ENCODE results near the gene SLIT1.

Gene SLIT1

GRCh38 chr10:97159646-97160305 lies 26.0 kb downstream of the SLIT1 start:
- Histone ChIP-seq H3K27me3 (ENCODE audit: control insufficient read depth, insufficient read depth, low read length) (no peaks in the 10 kb centered on the region), H3K9me3 (ENCODE audit: control insufficient read depth, insufficient read depth, low read length) (no peaks in the 10 kb centered on the region), H3K36me3 (ENCODE audit: control insufficient read depth, insufficient read depth, low read length) (no peaks in the 10 kb centered on the region), H3K4me3 (ENCODE audit: low read length) (no peak overlapping the region), H3K4me1 (ENCODE audit: control insufficient read depth, insufficient read depth, low read length) (peaks cover 1% of the 10 kb centered on the region; the same call in 1 of the 2 replicates), H3K27ac (ENCODE audit: low read length) (no peak overlapping the region)
- DNase-seq (ENCODE audit: low read depth, low spot score), result no peak
- WGBS (ENCODE audit: insufficient coverage, insufficient read length), result no CpG with 5 or more reads among the region's 10 CpGs

DNA sequence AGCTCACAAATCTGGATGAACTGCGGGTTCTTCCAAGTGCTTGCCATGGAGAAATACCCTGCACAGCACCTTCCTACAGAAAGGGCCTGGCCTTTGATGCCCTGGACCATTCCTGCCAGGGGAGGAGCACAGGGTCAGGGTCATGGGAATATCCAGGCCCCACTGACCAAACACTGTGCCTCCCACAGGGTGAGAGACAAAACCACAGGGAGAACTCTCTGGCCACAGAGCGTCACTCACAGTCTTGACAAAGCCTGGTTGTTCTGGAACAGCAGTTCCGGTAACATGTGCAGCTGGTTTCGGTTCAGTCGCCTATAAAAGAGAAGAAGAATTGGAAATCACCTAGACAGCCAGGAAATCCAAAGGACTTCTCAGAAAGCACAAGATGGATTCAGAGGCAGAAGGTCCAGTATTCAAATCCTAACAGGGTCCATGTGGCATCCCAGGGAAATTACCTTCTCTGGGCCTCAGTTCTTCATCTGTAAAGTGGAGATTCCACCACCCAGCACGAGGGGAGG lies 28.1 kb downstream of the SLIT1 start:
- no peak for DNase-seq (ENCODE audit: low read depth, low spot score)
- no CpG with 5 or more reads among the region's 6 CpGs for WGBS (ENCODE audit: insufficient coverage, insufficient read length)
- Histone ChIP-seq H3K9me3 (ENCODE audit: control insufficient read depth, insufficient read depth, low read length) (no peaks in the 10 kb centered on the region), H3K36me3 (ENCODE audit: control insufficient read depth, insufficient read depth, low read length) (no peaks in the 10 kb centered on the region), H3K27ac (ENCODE audit: low read length) (no peak overlapping the region), H3K4me3 (ENCODE audit: low read length) (no peak overlapping the region), H3K4me1 (ENCODE audit: control insufficient read depth, insufficient read depth, low read length) (no peaks in the 10 kb centered on the region), H3K27me3 (ENCODE audit: control insufficient read depth, insufficient read depth, low read length) (no peaks in the 10 kb centered on the region)

DNA sequence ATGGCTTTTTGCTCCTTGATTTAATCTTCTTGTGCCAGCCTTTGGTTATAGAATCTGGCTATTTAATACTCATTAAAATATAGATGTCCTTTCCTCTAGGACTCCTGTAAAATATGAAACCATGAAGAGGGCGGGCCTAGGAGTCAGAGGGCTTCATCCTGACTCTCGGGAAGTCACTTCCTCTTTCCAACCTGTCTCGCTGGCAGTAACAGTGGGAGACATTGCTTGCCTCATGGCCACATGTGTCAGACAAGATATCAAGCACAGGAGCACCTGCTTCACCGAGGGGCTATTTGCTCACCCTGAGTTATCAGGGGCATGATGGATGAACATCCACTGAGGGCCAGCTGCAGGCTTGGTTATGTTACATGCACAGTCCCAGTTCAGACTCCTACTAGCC lies 31.0 kb downstream of the SLIT1 start:
- no peak overlapping the region for H3K4me3 ChIP-seq (ENCODE audit: low read length)
- DNase-seq (ENCODE audit: low read depth, low spot score), result no peak
- no CpG with 5 or more reads among the region's 4 CpGs for WGBS (ENCODE audit: insufficient coverage, insufficient read length)
- no peaks in the 10 kb centered on the region for H3K36me3 ChIP-seq (ENCODE audit: control insufficient read depth, insufficient read depth, low read length)
- no peaks in the 10 kb centered on the region for H3K27me3 ChIP-seq (ENCODE audit: control insufficient read depth, insufficient read depth, low read length)
- H3K27ac ChIP-seq (ENCODE audit: low read length), result no peak overlapping the region
- no peaks in the 10 kb centered on the region for H3K9me3 ChIP-seq (ENCODE audit: control insufficient read depth, insufficient read depth, low read length)
- H3K4me1 ChIP-seq (ENCODE audit: control insufficient read depth, insufficient read depth, low read length), result 0 out of 2 replicates have a peak, but pooled peaks cover 2% of the 10 kb centered on the region

- WGBS (ENCODE audit: insufficient coverage, insufficient read length), result no CpG with 5 or more reads among the region's 4 CpGs
- Histone ChIP-seq H3K4me3 (ENCODE audit: low read length) (no peak overlapping the region), H3K9me3 (ENCODE audit: control insufficient read depth, insufficient read depth, low read length) (no peaks in the 10 kb centered on the region), H3K4me1 (ENCODE audit: control insufficient read depth, insufficient read depth, low read length) (0 out of 2 replicates have a peak, but pooled peaks cover 2% of the 10 kb centered on the region), H3K27ac (ENCODE audit: low read length) (no peak overlapping the region), H3K27me3 (ENCODE audit: control insufficient read depth, insufficient read depth, low read length) (no peaks in the 10 kb centered on the region), H3K36me3 (ENCODE audit: control insufficient read depth, insufficient read depth, low read length) (no peaks in the 10 kb centered on the region)
- no peak for DNase-seq (ENCODE audit: low read depth, low spot score)
Observed at GRCh38 chr10:97154162-97154561, 31.6 kb downstream of the SLIT1 start.

- no peaks in the 10 kb centered on the region for H3K36me3 ChIP-seq (ENCODE audit: control insufficient read depth, insufficient read depth, low read length)
- 0 out of 2 replicates have a peak, but pooled peaks cover 2% of the 10 kb centered on the region for H3K4me1 ChIP-seq (ENCODE audit: control insufficient read depth, insufficient read depth, low read length)
- no peak overlapping the region for H3K4me3 ChIP-seq (ENCODE audit: low read length)
- H3K9me3 ChIP-seq (ENCODE audit: control insufficient read depth, insufficient read depth, low read length), result no peaks in the 10 kb centered on the region
- no peak overlapping the region for H3K27ac ChIP-seq (ENCODE audit: low read length)
- DNase-seq (ENCODE audit: low read depth, low spot score), result no peak
- H3K27me3 ChIP-seq (ENCODE audit: control insufficient read depth, insufficient read depth, low read length), result no peaks in the 10 kb centered on the region
- no CpG with 5 or more reads among the region's 7 CpGs for WGBS (ENCODE audit: insufficient coverage, insufficient read length)
Observed at GRCh38 chr10:97153270-97153850, 32.4 kb downstream of the SLIT1 start.

DNA sequence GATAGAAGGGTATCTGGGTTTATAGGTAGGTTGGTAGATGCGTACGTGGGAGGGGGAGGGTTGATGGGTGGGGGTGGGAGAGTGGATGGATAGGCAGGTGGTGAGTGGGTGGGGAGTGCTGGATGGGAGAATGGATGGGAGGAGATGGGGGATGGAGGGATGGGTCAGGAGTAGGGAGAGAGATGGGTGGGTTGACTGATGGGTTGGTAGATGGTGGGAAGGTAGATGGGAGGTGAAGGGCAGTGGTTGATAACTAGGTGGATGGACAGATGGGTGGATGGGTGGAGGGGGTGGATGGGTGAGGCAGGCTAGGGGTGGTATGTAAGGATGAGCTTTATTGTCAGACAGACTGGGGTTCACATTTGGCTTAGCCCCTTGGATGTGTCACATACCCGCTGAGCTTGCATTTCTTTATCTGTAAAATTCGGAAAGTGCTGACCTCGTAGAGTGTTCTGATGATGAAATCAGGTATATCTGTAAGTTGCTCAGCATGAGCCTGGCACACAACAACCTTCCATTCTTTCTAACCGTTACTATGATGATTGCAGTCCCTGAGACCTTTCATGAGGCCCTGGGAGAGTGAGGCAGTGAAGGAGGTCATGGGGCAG lies 34.3 kb downstream of the SLIT1 start:
- Histone ChIP-seq H3K9me3 (ENCODE audit: control insufficient read depth, insufficient read depth, low read length) (no peaks in the 10 kb centered on the region), H3K4me1 (ENCODE audit: control insufficient read depth, insufficient read depth, low read length) (0 out of 2 replicates have a peak, but pooled peaks cover 2% of the 10 kb centered on the region), H3K36me3 (ENCODE audit: control insufficient read depth, insufficient read depth, low read length) (no peaks in the 10 kb centered on the region), H3K27me3 (ENCODE audit: control insufficient read depth, insufficient read depth, low read length) (no peaks in the 10 kb centered on the region), H3K4me3 (ENCODE audit: low read length) (no peak overlapping the region), H3K27ac (ENCODE audit: low read length) (no peak overlapping the region)
- WGBS (ENCODE audit: insufficient coverage, insufficient read length), result 100% methylated on average over 2 of the region's 6 CpGs
- no peak for DNase-seq (ENCODE audit: low read depth, low spot score)

DNA sequence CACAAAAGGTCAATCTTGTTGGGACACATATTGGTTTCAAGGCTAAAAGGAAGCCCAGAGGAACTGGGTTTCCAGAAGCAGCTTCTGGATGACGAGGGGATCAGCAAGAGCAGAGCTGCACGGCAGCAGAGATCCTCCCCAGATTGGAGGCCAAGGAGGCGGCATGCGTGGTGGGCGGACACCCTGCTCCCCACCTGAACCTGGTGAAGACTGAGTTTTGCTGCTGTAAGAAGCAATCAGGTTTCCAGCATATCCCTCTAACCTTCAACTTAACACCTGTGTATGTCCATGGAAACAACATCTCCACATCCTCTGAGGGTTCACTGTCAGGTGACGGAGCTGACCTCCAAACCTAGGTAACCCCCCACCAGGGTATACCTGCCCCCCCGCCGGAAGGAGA lies 35.1 kb downstream of the SLIT1 start:
- H3K4me1 ChIP-seq (ENCODE audit: control insufficient read depth, insufficient read depth, low read length), result 0 out of 2 replicates have a peak, but pooled peaks cover 2% of the 10 kb centered on the region
- no peaks in the 10 kb centered on the region for H3K27me3 ChIP-seq (ENCODE audit: control insufficient read depth, insufficient read depth, low read length)
- H3K9me3 ChIP-seq (ENCODE audit: control insufficient read depth, insufficient read depth, low read length), result no peaks in the 10 kb centered on the region
- H3K36me3 ChIP-seq (ENCODE audit: control insufficient read depth, insufficient read depth, low read length), result no peaks in the 10 kb centered on the region
- no peak overlapping the region for H3K27ac ChIP-seq (ENCODE audit: low read length)
- H3K4me3 ChIP-seq (ENCODE audit: low read length), result no peak overlapping the region
- no peak for DNase-seq (ENCODE audit: low read depth, low spot score)
- no CpG with 5 or more reads among the region's 8 CpGs for WGBS (ENCODE audit: insufficient coverage, insufficient read length)

DNA sequence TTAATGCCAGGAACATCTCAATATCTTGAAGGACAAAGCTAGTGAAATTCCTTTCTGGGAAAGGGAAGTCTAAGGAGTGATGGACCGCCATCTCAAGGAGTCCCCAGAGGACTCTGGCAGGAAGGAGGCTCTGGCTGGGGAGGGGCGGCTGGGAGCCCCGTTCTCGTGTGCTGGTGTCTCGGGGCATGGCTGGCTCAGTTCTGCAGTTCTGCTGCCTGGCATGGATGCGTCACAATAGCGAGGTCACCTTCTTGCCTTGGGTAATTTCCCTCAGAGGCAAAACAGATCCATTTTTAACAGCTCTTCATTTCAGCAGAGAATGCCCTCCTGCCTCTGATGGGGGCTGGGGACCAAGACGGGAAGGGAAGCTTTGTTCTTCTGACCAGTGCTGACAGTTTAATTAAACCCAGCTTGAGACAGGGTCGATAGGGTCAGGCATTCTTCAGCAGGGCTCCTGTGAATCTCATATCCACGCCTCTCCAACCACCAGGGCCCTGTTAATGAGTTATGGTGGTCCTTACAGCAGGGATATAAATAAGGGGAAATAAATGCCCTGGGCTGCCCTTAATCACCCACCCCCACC lies 35.7 kb downstream of the SLIT1 start:
- Histone ChIP-seq H3K27me3 (ENCODE audit: control insufficient read depth, insufficient read depth, low read length) (no peaks in the 10 kb centered on the region), H3K36me3 (ENCODE audit: control insufficient read depth, insufficient read depth, low read length) (no peaks in the 10 kb centered on the region), H3K4me3 (ENCODE audit: low read length) (no peak overlapping the region), H3K4me1 (ENCODE audit: control insufficient read depth, insufficient read depth, low read length) (0 out of 2 replicates have a peak, but pooled peaks cover 2% of the 10 kb centered on the region), H3K9me3 (ENCODE audit: control insufficient read depth, insufficient read depth, low read length) (no peaks in the 10 kb centered on the region), H3K27ac (ENCODE audit: low read length) (no peak overlapping the region)
- no CpG with 5 or more reads among the region's 10 CpGs for WGBS (ENCODE audit: insufficient coverage, insufficient read length)
- no peak for DNase-seq (ENCODE audit: low read depth, low spot score)

DNA sequence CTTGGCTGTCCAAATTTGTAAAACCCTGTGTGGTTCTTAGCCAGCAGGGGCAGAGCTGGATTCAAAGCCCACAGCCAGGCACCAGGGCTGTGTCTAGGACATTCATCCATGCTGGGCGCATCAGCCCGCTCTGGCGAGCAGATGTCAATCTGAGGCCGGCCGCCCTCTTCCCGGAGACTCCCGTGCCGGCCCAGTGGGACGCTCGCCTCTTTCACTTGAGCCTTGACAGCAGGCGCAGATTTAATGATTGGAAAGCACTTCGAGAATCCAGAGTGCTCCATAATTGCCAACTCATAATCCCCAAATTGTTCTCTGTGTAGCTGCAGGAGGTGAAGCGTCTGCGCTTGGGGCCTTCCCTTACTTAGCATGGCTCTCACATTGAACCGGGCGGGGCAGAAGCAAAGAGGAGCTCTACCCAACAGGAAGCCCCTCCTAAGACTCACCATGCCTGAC lies 36.7 kb downstream of the SLIT1 start:
- no CpG with 5 or more reads among the region's 16 CpGs for WGBS (ENCODE audit: insufficient coverage, insufficient read length)
- Histone ChIP-seq H3K27me3 (ENCODE audit: control insufficient read depth, insufficient read depth, low read length) (no peaks in the 10 kb centered on the region), H3K4me3 (ENCODE audit: low read length) (no peak overlapping the region), H3K4me1 (ENCODE audit: control insufficient read depth, insufficient read depth, low read length) (0 out of 2 replicates have a peak, but pooled peaks cover 2% of the 10 kb centered on the region), H3K27ac (ENCODE audit: low read length) (no peak overlapping the region), H3K9me3 (ENCODE audit: control insufficient read depth, insufficient read depth, low read length) (no peaks in the 10 kb centered on the region), H3K36me3 (ENCODE audit: control insufficient read depth, insufficient read depth, low read length) (no peaks in the 10 kb centered on the region)
- no peak for DNase-seq (ENCODE audit: low read depth, low spot score)

GRCh38 chr10:97144297-97144696 lies 41.5 kb downstream of the SLIT1 start:
- no peak overlapping the region for H3K4me3 ChIP-seq (ENCODE audit: low read length)
- no peak for DNase-seq (ENCODE audit: low read depth, low spot score)
- H3K9me3 ChIP-seq (ENCODE audit: control insufficient read depth, insufficient read depth, low read length), result no peaks in the 10 kb centered on the region
- no peaks in the 10 kb centered on the region for H3K36me3 ChIP-seq (ENCODE audit: control insufficient read depth, insufficient read depth, low read length)
- peaks cover 4% of the 10 kb centered on the region; the same call in 1 of the 2 replicates for H3K4me1 ChIP-seq (ENCODE audit: control insufficient read depth, insufficient read depth, low read length)
- no peak overlapping the region for H3K27ac ChIP-seq (ENCODE audit: low read length)
- no CpG with 5 or more reads among the region's 2 CpGs for WGBS (ENCODE audit: insufficient coverage, insufficient read length)
- no peaks in the 10 kb centered on the region for H3K27me3 ChIP-seq (ENCODE audit: control insufficient read depth, insufficient read depth, low read length)
